Aorta (tissue), 5 donors: ENCODE data around the gene SMIM3. TPM values are rescaled to one million over a fixed set of nuclear protein-coding genes. Genes with fewer than 3 reads are reported as not detected.
"Not testable (repeated sequence)": the region's sequence is repeated elsewhere in the genome, so short reads cannot be mapped to it uniquely, and the experiment has no call there.

Experiments used
- ATAC-seq: fragments of 200-7000 bp; cut with Tn5 transposase; one replicate; pipeline ENCODE4 v1.9.1; 2022; ENCODE audit warnings: moderate library complexity; ENCODE audit not compliant: low FRiP score
- DNase-seq, 2 donors: peaks; one replicate each; pipeline ENCODE4 v3.0.0-alpha.2; 2020
- H3K27ac ChIP-seq, 2 donors: one replicate each; pipeline ENCODE4 v1.5.1; 2013; ENCODE audit warnings: low read length in 2 of 2, mild to moderate bottlenecking in 2 of 2, moderate library complexity in 2 of 2, control low read depth in 1 of 2, inconsistent platforms in 1 of 2, low read depth in 1 of 2
- H3K27me3 ChIP-seq, 2 donors: one replicate each; pipeline ENCODE4 v1.6.1; 2013; ENCODE audit warnings: control low read depth in 1 of 2, low read length in 1 of 2, mild to moderate bottlenecking in 1 of 2, moderate library complexity in 1 of 2; ENCODE audit not compliant: insufficient read depth in 2 of 2, control insufficient read depth in 1 of 2
- H3K36me3 ChIP-seq, 2 donors: one replicate each; pipeline ENCODE4 v1.6.1; 2013; ENCODE audit warnings: control low read depth in 1 of 2, low read length in 1 of 2, mild to moderate bottlenecking in 1 of 2; ENCODE audit not compliant: insufficient read depth in 2 of 2, control insufficient read depth in 1 of 2
- H3K4me1 ChIP-seq, 2 donors: one replicate each; pipeline ENCODE4 v1.6.1; 2013; ENCODE audit warnings: low read length in 2 of 2, control low read depth in 1 of 2, mild to moderate bottlenecking in 1 of 2, moderate library complexity in 1 of 2; ENCODE audit not compliant: insufficient read depth in 2 of 2, control insufficient read depth in 1 of 2
- H3K4me3 ChIP-seq, 2 donors: one replicate each; pipeline ENCODE4 v1.5.1; 2013; ENCODE audit warnings: low read length in 2 of 2, control low read depth in 1 of 2, mild to moderate bottlenecking in 1 of 2
- H3K9me3 ChIP-seq: one replicate; pipeline ENCODE4 v1.6.1; 2013; ENCODE audit warnings: mild to moderate bottlenecking, low read length; ENCODE audit not compliant: control insufficient read depth
- WGBS, 2 donors: extraction: QIAGEN DNeasy Blood & Tissue Kit; methylation state at CpG; one replicate each; pipeline ENCODE4 v1.1.7; 2013; 5-methylcytosine and 5-hydroxymethylcytosine counted together
- intact Hi-C, 2 donors: fragments of 100-400 bp; cut with DNase I; formaldehyde crosslinking; loops; one replicate each; pipeline versions ENCODE4 v1.14.2 to v1.15.0; 2022
- long read RNA-seq, 2 donors: library from polyadenylated mRNA; unstranded; transcript quantifications; one replicate each; pipeline ENCODE4 v2.0.0, GENCODE V29; 2020 to 2021
- polyA plus RNA-seq, 2 donors: library from polyadenylated mRNA; stranded (reverse); fragments of 200-250 nt; gene quantifications; one replicate each; pipeline ENCODE4 v1.2.3, GENCODE V29; 2013
- total RNA-seq, 2 donors: library from RNA; stranded (reverse); fragmentation: NEBNext Ultra II Directional; extraction: Animal tissue kit (Norgen Biotek cat#: 25700); gene quantifications; one replicate each; pipeline ENCODE4 v1.2.1, GENCODE V29; 2021
- donor health status: healthy with polysubstance abuse.
- donor health status: Bipolar disorder and iron deficiency.
- donor health status: DM: no; HTN: no; CAD: no.
- donor health status: DM: no; HTN: no; CAD: no.
- donor health status: DM: yes; HTN: yes; CAD: no.

SMIM3 gene
- total RNA-seq (10 to 100 TPM; 45.3 to 47.6 TPM), polyA plus RNA-seq (10 to 100 TPM; 33.7 to 38.2 TPM)
- long read RNA-seq, donor 1, transcript SMIM3-201 (2 exons, 2,332 nt) = major isoform, 282 of 289 reads
- long read RNA-seq, donor 1, partial matches to known transcripts = 4 of 289 reads
- long read RNA-seq, donor 1, other reads (novel, unspliced or antisense) = 2 of 289 reads
- long read RNA-seq, donor 2, transcript SMIM3-201 (2 exons, 2,332 nt) = major isoform, 27 of 30 reads
- long read RNA-seq, donor 2, partial matches to known transcripts = 3 of 30 reads
- long read RNA-seq, donor 2, other reads (novel, unspliced or antisense) = 0 of 30 reads

DNA sequence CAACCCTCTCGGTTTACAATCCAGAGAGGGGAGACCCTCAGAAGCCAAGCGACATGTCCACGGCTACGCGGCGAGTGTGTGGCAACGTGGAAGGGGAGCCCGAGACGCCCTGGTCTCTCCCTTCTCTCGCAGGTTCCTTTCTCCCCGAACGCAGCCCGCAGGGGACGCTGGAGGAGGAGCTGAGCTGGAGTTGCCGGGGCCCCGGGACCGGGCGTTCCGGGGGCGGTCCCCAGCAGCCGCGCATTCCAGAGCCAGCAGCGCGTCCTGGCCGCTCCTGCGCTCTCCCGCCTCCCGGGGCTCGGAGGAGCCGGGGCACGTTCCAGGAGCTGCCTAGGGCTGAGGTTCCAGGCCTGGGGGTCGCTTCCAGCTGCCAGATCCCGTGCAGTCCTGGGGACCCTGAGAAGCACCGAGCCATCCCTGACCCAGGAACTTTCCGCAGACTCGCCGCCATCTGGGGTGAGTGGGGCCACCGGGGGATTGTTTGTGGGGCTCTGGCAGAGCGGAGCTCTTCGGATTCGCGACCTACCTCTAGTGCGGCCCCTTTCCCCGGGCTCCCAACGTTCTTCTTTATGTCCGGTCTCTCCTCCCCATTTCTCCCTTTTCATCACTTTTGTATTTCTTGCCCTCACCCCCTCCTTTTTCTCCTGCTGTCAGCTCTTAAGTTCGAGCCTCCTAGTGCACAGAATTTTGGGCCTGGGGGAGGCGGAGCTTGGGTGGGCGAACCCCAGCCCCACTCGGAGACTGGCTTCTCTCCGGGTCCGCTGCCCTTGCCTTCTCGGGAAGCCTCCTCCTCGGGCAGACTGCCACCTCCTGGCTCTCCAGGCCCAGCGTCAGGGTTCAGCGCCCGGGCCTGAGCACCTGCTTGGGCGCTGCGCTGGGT is at the start of gene SMIM3:
Gene SMIM3, plus strand, starts transcription at position 241 of the 880 bp plus-strand sequence. CDS start 16,684 bp downstream, outside the sequence.
- Histone ChIP-seq H3K27ac (peak within 1 kb of the TSS; percentile 80 to 90), H3K4me3 (peak within 1 kb of the TSS; percentile 46 to 96), H3K9me3 (no peaks in the 10 kb centered on the region), H3K27me3 (no peaks in the 10 kb centered on the region), H3K36me3 (no peaks in the 10 kb centered on the region), H3K4me1 (peaks cover 6 to 10% of the 10 kb centered on the region in 2 donors)
- 0% methylated on average over 55 to 59 of the region's 59 CpGs for WGBS, 2 donors
- intact Hi-C loops = loop anchor here in 1 of 2 donors (2.0 to 5.0 kb wide), 2 partner anchors 20 to 76 kb away; partner anchors contain the start of genes DCTN4 and RBM22
- ATAC-seq (peak; percentile 89), DNase-seq (peak; percentile 91 to 95)

GRCh38 chr5:150729859-150730258 is 48.7 kb upstream of the SMIM3 start:
- H3K4me3 ChIP-seq = no peak overlapping the region
- intact Hi-C loops = no loop called here
- H3K9me3 ChIP-seq = no peaks in the 10 kb centered on the region
- DNase-seq (no peak), ATAC-seq (no peak)
- 92 to 94% methylated on average over 4 of the region's 4 CpGs for WGBS, 2 donors
- no peak overlapping the region for H3K27ac ChIP-seq
- H3K27me3 ChIP-seq = no peaks in the 10 kb centered on the region
- peaks cover 2 to 6% of the 10 kb centered on the region in 2 donors for H3K36me3 ChIP-seq
- no peaks in the 10 kb centered on the region for H3K4me1 ChIP-seq

DNA sequence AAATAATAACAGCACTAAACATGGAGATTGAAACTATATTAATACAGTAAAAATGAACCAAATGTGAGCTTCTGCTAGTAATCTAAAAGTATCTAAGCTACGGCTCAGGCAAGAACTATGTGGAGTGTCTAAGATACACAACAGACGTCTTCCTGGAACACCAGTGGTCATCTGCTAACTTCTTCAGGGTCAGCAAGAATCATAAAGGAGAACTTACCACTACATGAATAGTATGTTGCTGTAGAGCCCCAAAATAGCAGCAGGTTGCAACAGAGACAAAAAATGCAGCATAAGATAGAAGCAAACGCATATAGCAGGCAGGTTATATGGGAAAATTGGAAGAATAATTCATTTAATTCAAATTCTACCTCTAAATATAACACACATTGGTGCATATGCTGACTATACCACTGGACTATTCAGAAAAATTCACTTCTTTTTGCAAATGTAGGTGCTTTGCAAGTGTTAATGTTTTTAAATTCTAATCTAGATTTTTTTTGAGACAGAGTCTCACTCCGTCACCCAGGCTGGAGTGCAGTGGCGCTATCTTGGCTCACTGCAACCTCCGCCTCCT is 46.8 kb upstream of the SMIM3 start:
- H3K27me3 ChIP-seq = no peaks in the 10 kb centered on the region
- ATAC-seq (no peak), DNase-seq (no peak)
- H3K9me3 ChIP-seq = no peaks in the 10 kb centered on the region
- H3K27ac ChIP-seq = no peak overlapping the region
- intact Hi-C loops = no loop called here
- no peak overlapping the region for H3K4me3 ChIP-seq
- H3K36me3 ChIP-seq = peaks cover 2 to 6% of the 10 kb centered on the region in 2 donors
- WGBS, 2 donors = 87% methylated on average over 6 of the region's 6 CpGs
- no peaks in the 10 kb centered on the region for H3K4me1 ChIP-seq

DNA sequence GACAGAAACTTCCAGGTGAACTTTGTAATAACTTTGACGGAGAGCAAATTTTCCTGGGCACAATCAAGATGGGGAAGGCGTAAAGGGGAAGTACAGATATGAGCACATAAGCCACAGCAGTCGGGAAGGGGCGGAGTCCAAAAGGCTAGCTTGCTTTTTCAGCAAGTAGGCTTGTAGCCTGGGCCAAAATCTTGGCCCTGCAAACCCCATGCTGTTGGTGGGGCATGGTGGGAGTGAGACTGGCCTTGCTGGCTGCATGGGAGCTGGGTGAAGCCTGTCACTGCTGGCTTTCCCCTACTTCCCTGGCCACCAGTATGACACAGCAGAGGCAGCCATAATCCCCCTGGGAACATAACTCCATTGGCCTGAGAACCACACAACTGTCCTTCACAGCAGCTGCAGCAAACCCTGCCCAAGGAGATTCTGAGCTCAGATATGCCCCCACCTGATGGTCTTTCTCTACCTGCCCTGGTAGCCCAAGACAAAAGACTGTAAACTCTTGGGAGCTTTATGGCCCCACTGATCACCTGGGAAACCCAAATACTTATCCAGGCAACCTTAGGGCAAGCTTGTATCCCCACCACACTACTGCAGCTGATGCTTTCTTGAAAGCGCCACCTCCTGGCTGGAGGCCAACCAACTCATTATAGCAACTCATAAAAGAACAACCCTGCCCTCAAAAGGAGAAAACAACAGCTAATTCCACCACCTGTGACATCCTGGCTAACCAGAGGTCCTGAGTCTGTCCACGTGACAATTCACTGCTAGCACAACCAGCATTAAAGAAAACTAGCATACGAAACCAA is 43.8 kb upstream of the SMIM3 start:
- Histone ChIP-seq H3K9me3 (no peaks in the 10 kb centered on the region), H3K4me3 (no peak overlapping the region), H3K27ac (no peak overlapping the region), H3K36me3 (peaks cover 2 to 4% of the 10 kb centered on the region in 2 donors), H3K4me1 (no peaks in the 10 kb centered on the region), H3K27me3 (no peaks in the 10 kb centered on the region)
- DNase-seq (peak in 1 of 2 donors; percentile 86), ATAC-seq (peak; percentile 60)
- 93 to 94% methylated on average over 7 of the region's 7 CpGs for WGBS, 2 donors
- intact Hi-C loops = no loop called here

DNA sequence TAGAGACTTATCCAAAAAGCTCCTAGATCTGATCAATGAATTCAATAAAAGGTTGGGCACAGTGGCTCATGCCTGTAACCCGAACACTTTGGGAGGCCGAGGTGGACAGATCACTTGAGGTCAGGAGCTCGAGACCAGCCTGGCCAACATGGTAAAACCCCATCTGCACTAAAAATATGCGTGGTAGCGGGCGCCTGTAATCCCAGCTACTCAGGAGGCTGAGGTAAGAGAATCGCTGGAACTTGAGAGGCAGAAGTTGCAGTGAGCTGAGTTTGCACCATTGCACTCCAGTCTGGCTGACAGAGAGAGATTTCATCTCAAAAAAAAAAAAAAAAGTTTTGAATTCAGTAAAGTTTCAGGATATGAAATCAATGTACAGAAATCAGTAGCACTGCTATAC is 39.7 kb upstream of the SMIM3 start:
- intact Hi-C loops = no loop called here
- 95% methylated on average over 7 of the region's 7 CpGs for WGBS, 2 donors
- Histone ChIP-seq H3K4me3 (no peak overlapping the region), H3K9me3 (no peaks in the 10 kb centered on the region), H3K27ac (no peak overlapping the region), H3K36me3 (peaks cover 0 to 2% of the 10 kb centered on the region in 2 donors), H3K27me3 (no peaks in the 10 kb centered on the region), H3K4me1 (no peaks in the 10 kb centered on the region)
- ATAC-seq = no peak
- DNase-seq = no peak

GRCh38 chr5:150740992-150741391 is 37.6 kb upstream of the SMIM3 start:
- Histone ChIP-seq H3K27ac (no peak overlapping the region), H3K27me3 (no peaks in the 10 kb centered on the region), H3K36me3 (no peaks in the 10 kb centered on the region), H3K9me3 (no peaks in the 10 kb centered on the region), H3K4me3 (no peak overlapping the region), H3K4me1 (no peaks in the 10 kb centered on the region)
- intact Hi-C loops = no loop called here
- no peak for ATAC-seq
- no peak for DNase-seq

GRCh38 chr5:150742455-150743141 is 36.0 kb upstream of the SMIM3 start:
- H3K36me3 ChIP-seq, ATAC-seq, intact Hi-C loops, DNase-seq, H3K4me3 ChIP-seq, H3K9me3 ChIP-seq, H3K27ac ChIP-seq, H3K27me3 ChIP-seq, H3K4me1 ChIP-seq: not testable (repeated sequence)
- 88 to 93% methylated on average over 17 to 18 of the region's 18 CpGs for WGBS, 2 donors

- H3K27ac ChIP-seq, H3K9me3 ChIP-seq, H3K4me1 ChIP-seq, H3K27me3 ChIP-seq, H3K4me3 ChIP-seq, intact Hi-C loops, H3K36me3 ChIP-seq, DNase-seq, ATAC-seq: not testable (repeated sequence)
- 96 to 98% methylated on average over 7 to 9 of the region's 9 CpGs for WGBS, 2 donors
Measured at GRCh38 chr5:150743142-150743488, 35.4 kb upstream of the SMIM3 start.
